DMS53 treated with DMSO at 0.1 percent for 48 hours (cell line): ENCODE data around the gene ST6GALNAC5.

Experiments used
- DNase-seq: peaks from one replicate; lab custom pipeline; 2025; ENCODE audit not compliant: unreplicated experiment; lab: John Stamatoyannopoulos, UW

Gene ST6GALNAC5

DNA sequence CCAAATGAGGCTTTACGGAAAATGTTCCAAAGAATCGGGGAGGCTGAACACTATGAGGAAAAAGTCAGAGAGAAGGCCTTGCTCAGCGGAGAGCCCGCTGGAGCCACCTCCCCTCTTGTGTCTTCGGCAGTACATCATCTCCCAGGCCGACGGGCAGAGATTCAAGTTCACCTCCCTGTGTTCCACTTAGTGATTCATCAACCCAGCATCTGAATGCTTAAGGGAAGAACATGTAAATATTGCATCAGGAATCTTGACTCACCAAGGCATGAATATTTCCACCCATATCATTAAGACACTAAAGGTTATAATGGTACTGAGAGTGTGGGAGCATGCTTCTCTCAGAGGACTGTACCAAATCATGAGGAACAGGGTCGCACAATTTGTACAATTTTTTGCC, 172.5 kb downstream of the ST6GALNAC5 start:
- no peak for DNase-seq

GRCh38 chr1:77040826-77041225, 173.5 kb downstream of the ST6GALNAC5 start:
- DNase-seq: no peak

DNA sequence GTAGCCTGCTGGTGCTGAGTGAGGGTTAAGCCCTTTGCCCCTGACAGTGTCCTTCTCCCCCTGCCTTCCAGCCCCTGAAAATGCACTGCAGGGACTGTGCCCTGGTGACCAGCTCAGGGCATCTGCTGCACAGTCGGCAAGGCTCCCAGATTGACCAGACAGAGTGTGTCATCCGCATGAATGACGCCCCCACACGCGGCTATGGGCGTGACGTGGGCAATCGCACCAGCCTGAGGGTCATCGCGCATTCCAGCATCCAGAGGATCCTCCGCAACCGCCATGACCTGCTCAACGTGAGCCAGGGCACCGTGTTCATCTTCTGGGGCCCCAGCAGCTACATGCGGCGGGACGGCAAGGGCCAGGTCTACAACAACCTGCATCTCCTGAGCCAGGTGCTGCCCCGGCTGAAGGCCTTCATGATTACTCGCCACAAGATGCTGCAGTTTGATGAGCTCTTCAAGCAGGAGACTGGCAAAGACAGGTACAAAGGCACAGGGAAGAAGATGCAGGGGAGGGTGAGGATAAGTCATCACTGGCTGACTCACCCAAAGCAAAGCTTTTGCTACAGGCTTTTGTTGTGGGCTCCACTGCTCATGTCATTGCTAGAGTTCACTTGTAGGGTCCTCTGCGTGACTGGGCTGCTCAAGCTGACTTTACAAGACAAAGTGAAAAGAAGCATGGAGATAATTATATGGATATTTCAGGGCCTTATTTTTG, 177.0 kb downstream of the ST6GALNAC5 start:
- DNase-seq: no peak

- DNase-seq: no peak
Measured at GRCh38 chr1:77047575-77047974, 180.3 kb downstream of the ST6GALNAC5 start.

GRCh38 chr1:77047978-77048614, 180.8 kb downstream of the ST6GALNAC5 start:
- no peak for DNase-seq

DNA sequence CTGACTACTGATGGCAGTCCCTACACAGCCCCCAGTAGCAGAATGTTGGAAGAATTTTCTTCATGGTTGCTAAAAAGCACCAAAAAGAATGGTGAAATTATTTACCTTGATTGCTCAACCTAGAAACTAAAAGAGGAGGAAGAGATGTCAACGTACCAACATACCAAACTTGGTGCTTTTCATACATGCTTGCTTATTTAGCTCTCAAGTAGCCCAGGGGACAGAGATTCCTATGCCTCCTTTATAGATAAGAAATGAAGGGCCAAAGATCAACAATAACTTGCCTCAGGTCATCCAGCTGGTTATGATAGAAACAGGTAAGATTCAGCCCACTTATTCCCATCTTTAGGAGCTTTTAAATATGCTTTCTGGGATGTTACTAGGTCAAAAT, 181.3 kb downstream of the ST6GALNAC5 start:
- DNase-seq: no peak

GRCh38 chr1:77051425-77051824, 184.1 kb downstream of the ST6GALNAC5 start:
- no peak for DNase-seq

DNA sequence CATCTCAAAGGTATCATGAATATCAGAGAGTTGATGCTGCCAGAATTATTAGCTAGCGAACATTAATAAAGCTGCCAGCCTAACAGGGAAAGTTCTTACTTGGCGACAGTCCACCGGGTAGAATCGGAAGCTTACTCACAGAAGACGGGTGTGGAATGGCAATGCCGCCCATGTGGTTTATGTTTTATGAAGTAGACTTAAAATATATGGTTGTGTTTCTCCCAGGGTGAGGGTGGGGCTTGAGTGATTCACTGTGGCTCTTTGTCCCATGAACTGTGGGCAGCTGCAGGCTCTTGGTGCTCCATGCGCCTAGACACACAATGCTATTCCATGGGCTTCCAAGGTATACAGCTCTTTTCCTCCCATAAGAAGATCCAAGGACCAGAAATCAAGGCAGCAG, 189.2 kb downstream of the ST6GALNAC5 start:
- no peak for DNase-seq

GRCh38 chr1:77057994-77058585, 190.8 kb downstream of the ST6GALNAC5 start:
- DNase-seq: no peak

DNA sequence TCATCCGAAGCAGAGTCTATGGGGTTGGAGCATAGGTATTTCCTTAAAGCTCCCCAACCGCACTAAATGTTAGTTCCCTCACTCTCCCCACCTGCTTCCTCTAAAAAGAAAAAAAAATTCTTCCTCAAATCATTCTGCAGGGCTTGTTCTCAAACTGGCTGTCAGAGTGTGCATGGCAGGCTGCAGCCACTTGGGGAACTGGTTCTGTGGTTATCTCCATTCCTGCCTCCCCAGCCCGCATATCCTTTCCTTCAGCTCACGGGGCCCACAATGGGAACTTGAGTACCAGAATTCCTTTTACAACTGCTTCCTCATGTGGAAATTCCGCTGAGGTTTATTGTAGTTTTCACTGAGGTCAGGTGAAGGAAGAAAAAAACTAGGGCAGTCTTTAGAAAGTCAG, 192.7 kb downstream of the ST6GALNAC5 start:
- no peak for DNase-seq

DNA sequence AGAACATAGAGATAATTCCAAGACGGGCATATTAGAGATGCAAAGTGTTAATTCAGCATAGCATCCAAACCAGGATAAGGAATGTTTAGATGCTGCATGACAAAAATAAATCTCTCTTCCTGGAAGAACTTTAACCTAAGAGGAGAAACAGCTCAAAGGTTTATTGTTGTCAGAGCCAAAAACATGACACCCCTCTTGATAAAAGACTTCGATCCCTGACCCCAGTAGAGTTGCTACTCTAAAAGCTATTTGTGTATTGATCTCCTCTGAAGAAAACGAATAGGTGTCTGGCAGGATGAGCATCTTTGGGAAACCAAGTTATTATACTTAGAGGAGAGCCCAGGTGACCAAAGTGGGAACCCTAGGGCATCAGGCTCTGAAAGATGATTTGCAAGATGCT, 193.9 kb downstream of the ST6GALNAC5 start:
- no peak for DNase-seq

DNA sequence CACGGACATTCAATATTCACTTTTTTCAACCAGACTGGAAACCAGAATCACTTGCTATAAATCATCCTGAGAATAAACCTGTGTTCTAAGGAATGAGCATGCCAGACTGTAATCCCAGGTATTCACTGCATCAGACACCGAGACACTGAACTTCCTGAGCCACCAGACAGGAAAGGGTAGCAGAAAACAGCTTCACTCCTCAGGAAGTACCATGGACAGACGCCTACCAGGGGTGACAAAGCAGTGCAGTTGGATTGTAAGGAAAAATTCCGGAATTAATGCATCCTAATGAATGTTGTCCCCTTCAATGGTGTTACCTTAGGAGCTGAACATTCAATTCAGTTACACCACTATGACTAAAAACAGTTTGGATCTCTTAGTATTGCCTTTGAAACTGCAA, 195.8 kb downstream of the ST6GALNAC5 start:
- DNase-seq: no peak

DNA sequence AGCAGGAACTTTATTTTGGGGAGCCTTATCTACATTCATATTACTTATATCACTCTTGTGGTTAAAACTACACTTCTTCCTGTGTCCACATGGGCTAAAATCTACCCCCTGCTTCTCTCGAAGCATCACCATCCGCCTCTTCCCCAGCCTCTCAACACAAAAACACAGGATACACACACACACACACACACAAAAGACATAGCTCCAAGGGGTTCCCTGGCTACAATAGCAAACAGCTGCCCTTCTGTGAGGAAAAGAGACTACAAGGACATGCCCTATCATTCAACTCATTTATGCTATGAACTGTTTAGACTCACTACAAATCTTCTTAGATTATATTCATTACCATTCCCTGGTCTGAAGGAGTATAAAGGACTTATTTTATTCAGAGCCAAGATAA, 197.0 kb downstream of the ST6GALNAC5 start:
- no peak for DNase-seq

DNA sequence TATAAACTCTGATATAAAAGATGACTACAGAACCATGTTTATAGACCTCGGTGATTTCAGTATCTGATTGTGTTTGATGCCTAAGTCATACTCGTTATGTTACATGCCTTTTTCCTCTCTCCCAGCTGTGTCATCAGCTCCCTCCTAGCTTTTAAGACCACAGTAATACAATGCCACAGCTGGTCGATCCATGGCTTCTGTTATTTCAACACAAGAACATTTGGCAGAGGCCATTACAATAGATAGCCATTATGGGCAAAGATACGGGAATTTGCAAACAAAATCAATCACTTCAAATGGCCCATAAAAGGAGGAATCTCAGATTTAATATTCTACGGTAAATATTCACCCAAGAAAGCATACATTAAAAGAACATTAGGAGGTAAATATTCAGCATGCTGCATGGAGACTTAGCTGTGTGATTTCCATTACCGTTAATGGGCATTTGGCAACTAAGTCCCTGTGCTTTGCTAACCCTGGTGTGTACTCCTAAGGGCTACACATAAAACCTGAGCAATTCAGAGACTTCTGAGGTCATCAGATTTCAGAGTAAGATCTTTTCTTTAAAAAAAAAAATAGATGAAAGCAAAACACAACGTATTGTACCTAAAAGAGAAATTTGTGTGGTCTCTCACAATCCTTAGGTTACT, 198.5 kb downstream of the ST6GALNAC5 start:
- DNase-seq: no peak

- DNase-seq: peak; percentile 89
Measured at GRCh38 chr1:77068013-77068412, 200.7 kb downstream of the ST6GALNAC5 start.

DNA sequence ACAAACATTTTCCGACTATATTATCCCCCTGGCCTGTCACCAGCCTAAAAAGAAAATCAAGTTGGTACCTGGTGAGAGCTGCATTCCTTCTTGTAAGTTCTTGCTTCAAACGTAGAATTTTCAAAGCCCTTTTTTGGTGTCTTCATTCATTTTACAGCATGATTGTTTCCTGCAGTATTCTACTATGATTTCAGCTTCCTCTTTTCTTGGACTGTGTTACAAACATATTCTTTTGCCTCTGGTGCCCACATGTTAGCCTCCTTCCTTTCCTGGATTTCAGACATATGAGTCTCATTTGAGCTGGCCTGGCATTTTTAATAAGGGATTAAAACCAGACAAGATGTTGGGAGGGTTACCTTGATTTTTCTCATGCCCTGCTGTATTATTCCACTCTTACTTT, 209.5 kb downstream of the ST6GALNAC5 start:
- DNase-seq: no peak

DNA sequence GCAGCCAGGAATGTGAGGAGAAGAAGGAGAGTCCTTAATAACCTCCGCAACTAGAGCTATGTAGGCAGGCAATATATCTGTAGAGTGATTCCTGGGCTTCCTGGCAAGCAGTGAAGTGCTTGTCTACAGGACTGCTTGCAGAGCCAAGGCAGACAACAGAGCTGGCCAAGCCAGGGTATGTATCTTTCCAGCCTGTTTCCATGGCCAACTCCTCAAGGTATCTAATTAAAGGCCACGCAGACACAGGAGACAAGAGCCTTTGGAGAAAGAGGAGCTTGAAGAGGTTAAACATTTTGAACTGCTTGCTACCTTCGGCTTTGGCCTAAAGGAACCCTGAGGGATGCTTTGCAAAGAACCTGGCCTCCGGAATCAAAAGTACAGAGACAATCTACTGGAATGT, 214.6 kb downstream of the ST6GALNAC5 start:
- no peak for DNase-seq

GRCh38 chr1:77084457-77084856, 217.2 kb downstream of the ST6GALNAC5 start:
- no peak for DNase-seq

GRCh38 chr1:77085109-77085508, 217.8 kb downstream of the ST6GALNAC5 start:
- DNase-seq: no peak

DNA sequence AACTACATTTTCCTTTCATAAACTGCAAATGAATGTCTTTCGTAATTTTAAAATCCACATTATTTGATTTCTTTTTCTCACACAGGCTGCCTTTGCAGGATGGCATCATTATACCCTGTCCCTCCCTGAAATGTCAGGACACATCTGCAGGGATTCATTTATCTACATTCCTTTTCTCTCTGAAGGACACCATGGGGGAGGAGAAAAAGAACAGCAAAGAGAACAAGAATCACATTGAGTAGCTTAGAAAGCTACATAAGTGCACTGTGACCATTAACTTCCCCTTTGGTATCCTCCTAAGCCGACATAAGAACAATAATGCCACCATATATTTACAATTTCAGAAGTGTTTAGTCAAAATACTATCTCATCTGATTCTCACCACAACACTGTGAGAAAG, 222.5 kb downstream of the ST6GALNAC5 start:
- no peak for DNase-seq

GRCh38 chr1:77095236-77095635, 228.0 kb downstream of the ST6GALNAC5 start:
- DNase-seq: no peak
